Neural progenitor cell (in vitro differentiated cells): ENCODE results near the gene PTPRR. TPM values are rescaled to one million over a fixed set of nuclear protein-coding genes. Genes with fewer than 3 reads are reported as not detected.

Source experiments
- DNase-seq: peaks from one replicate; pipeline ENCODE4 v3.0.0-alpha.2; 2016; ENCODE audit warnings: low spot score
- H2AFZ ChIP-seq: fragments of 200-600 bp; sonication (generic); replicated peaks from 2 replicates; pipeline ENCODE4 v1.6.1; 2016; ENCODE audit warnings: antibody characterized with exemption
- H3F3A ChIP-seq: fragments of 200-600 bp; sonication (generic); 2 replicates; pipeline ENCODE4 v1.6.1; 2016; ENCODE audit warnings: antibody characterized with exemption, low read depth
- H3K27ac ChIP-seq: fragments of 200-600 bp; sonication (generic); 2 replicates; pipeline ENCODE4 v1.5.1; 2016; ENCODE audit warnings: mild to moderate bottlenecking
- H3K27me3 ChIP-seq: fragments of 200-600 bp; sonication (generic); 2 replicates; pipeline ENCODE4 v1.6.1; 2016; ENCODE audit warnings: mild to moderate bottlenecking, moderate library complexity
- H3K36me3 ChIP-seq: fragments of 200-600 bp; sonication (generic); 2 replicates; pipeline ENCODE4 v1.5.1; 2016
- H3K4me1 ChIP-seq: fragments of 200-600 bp; sonication (generic); 2 replicates; pipeline ENCODE4 v1.6.1; 2016; ENCODE audit warnings: mixed run types
- H3K4me2 ChIP-seq: fragments of 200-600 bp; sonication (generic); 2 replicates; pipeline ENCODE4 v1.6.1; 2016
- H3K4me3 ChIP-seq: fragments of 200-600 bp; sonication (generic); 2 replicates; pipeline ENCODE4 v1.5.1; 2016
- H3K79me2 ChIP-seq: fragments of 200-600 bp; sonication (generic); 2 replicates; pipeline ENCODE4 v1.6.1; 2016; ENCODE audit warnings: low read depth
- H3K9ac ChIP-seq: fragments of 200-600 bp; sonication (generic); 2 replicates; pipeline ENCODE4 v1.6.1; 2016
- H3K9me3 ChIP-seq: fragments of 200-600 bp; sonication (generic); 2 replicates; pipeline ENCODE4 v1.5.1; 2016; ENCODE audit warnings: low read depth
- H4K20me1 ChIP-seq: fragments of 200-600 bp; sonication (generic); 2 replicates; pipeline ENCODE4 v1.6.1; 2016; ENCODE audit warnings: low read depth
- H3K27ac Mint-ChIP-seq: 3 replicates; pipeline ENCODE4 v1.8.0; 2021; ENCODE audit warnings: mixed read lengths
- H3K27me3 Mint-ChIP-seq: 2 replicates; pipeline ENCODE4 v1.8.0; 2022; ENCODE audit warnings: low read depth, mild to moderate bottlenecking, inconsistent platforms, moderate library complexity, mixed read lengths; ENCODE audit not compliant: insufficient read depth
- H3K36me3 Mint-ChIP-seq: 3 replicates; pipeline ENCODE4 v1.8.0; 2021; ENCODE audit warnings: mixed read lengths
- H3K4me1 Mint-ChIP-seq: 3 replicates; pipeline ENCODE4 v1.8.0; 2021; ENCODE audit warnings: mixed read lengths
- H3K4me3 Mint-ChIP-seq: 3 replicates; pipeline ENCODE4 v1.8.0; 2021; ENCODE audit warnings: mild to moderate bottlenecking, moderate library complexity, mixed read lengths
- H3K9me3 Mint-ChIP-seq: 3 replicates; pipeline ENCODE4 v1.8.0; 2020; ENCODE audit warnings: mixed read lengths
- CTCF ChIP-seq: fragments of 200-600 bp; sonication (generic); IDR thresholded peaks from 2 replicates; pipeline ENCODE4 v1.5.1; 2017; ENCODE audit warnings: antibody characterized with exemption, mild to moderate bottlenecking
- EZH2 ChIP-seq: fragments of 200-600 bp; sonication (generic); IDR thresholded peaks from 2 replicates; pipeline ENCODE4 v1.6.1; 2017; ENCODE audit warnings: antibody characterized with exemption, mild to moderate bottlenecking, moderate library complexity
- EZH2phosphoT487 ChIP-seq: fragments of 200-600 bp; sonication (generic); IDR thresholded peaks from 2 replicates; pipeline ENCODE4 v1.6.1; 2017; ENCODE audit warnings: antibody characterized with exemption
- total RNA-seq: library from RNA; depleted of rRNA; stranded (reverse); fragments of >200 nt; gene quantifications from 2 replicates; pipeline ENCODE4 v1.2.3, GENCODE V29; 2015; ENCODE audit warnings: low replicate concordance

The PTPRR gene
- total RNA-seq, 1 donor from 2014 or later = not detected

- H3K9ac ChIP-seq = no peak overlapping the region
- no peak overlapping the region for H3K27ac Mint-ChIP-seq
- H3K4me3 Mint-ChIP-seq = no peak overlapping the region
Observed at GRCh38 chr12:70721656-70722357, 198.7 kb downstream of the PTPRR start.

GRCh38 chr12:70721216-70721615 lies 199.3 kb downstream of the PTPRR start:
- Histone ChIP-seq H3K4me2 (no peak overlapping the region), H3K36me3 (no peaks in the 10 kb centered on the region), H3K9ac (no peak overlapping the region), H3K4me3 (no peak overlapping the region), H3K4me1 (no peaks in the 10 kb centered on the region), H3F3A (peaks cover 6% of the 10 kb centered on the region), H3K79me2 (no peaks in the 10 kb centered on the region), H3K9me3 (no peaks in the 10 kb centered on the region), H2AFZ (no peak overlapping the region), H3K27ac (no peak overlapping the region), H4K20me1 (no peaks in the 10 kb centered on the region), H3K27me3 (no peaks in the 10 kb centered on the region)
- Mint-ChIP-seq H3K27me3 (no peaks in the 10 kb centered on the region), H3K27ac (no peak overlapping the region), H3K4me1 (peaks cover 14% of the 10 kb centered on the region), H3K36me3 (no peaks in the 10 kb centered on the region), H3K9me3 (no peaks in the 10 kb centered on the region), H3K4me3 (no peak overlapping the region)
- DNase-seq = no peak
- TF ChIP-seq EZH2 (no peak), EZH2phosphoT487 (no peak), CTCF (no peak)

More at GRCh38 chr12:70721656-70722357, 198.7 kb downstream of the PTPRR start:
- Histone ChIP-seq H4K20me1 (no peaks in the 10 kb centered on the region), H3K79me2 (no peaks in the 10 kb centered on the region), H3K27me3 (no peaks in the 10 kb centered on the region), H3K9me3 (no peaks in the 10 kb centered on the region), H2AFZ (no peak overlapping the region), H3K36me3 (no peaks in the 10 kb centered on the region), H3K27ac (no peak overlapping the region), H3F3A (peaks cover 6% of the 10 kb centered on the region), H3K4me2 (no peak overlapping the region), H3K4me3 (no peak overlapping the region), H3K4me1 (no peaks in the 10 kb centered on the region)
- no peak for DNase-seq
- Mint-ChIP-seq H3K27me3 (no peaks in the 10 kb centered on the region), H3K4me1 (peaks cover 14% of the 10 kb centered on the region), H3K9me3 (no peaks in the 10 kb centered on the region), H3K36me3 (no peaks in the 10 kb centered on the region)
- TF ChIP-seq EZH2 = no peak
- TF ChIP-seq CTCF = no peak
- no peak for TF ChIP-seq EZH2phosphoT487

- no peak for TF ChIP-seq EZH2
- peak; percentile 100 for TF ChIP-seq CTCF
- TF ChIP-seq EZH2phosphoT487 = no peak
- H3K79me2 ChIP-seq = no peaks in the 10 kb centered on the region
- H3F3A ChIP-seq = peaks cover 6% of the 10 kb centered on the region
- peak overlapping the region; percentile 21 for H3K4me3 ChIP-seq
- Mint-ChIP-seq H3K27ac (peak overlapping the region; percentile 71), H3K9me3 (no peaks in the 10 kb centered on the region), H3K4me1 (peaks cover 17% of the 10 kb centered on the region), H3K36me3 (no peaks in the 10 kb centered on the region), H3K4me3 (no peak overlapping the region), H3K27me3 (no peaks in the 10 kb centered on the region)
- peak; percentile 80 for DNase-seq
- H4K20me1 ChIP-seq = no peaks in the 10 kb centered on the region
- H3K27ac ChIP-seq = no peak overlapping the region
- H3K9me3 ChIP-seq = no peaks in the 10 kb centered on the region
- H3K4me1 ChIP-seq = no peaks in the 10 kb centered on the region
- H3K36me3 ChIP-seq = no peaks in the 10 kb centered on the region
- H3K9ac ChIP-seq = no peak overlapping the region
- peak overlapping the region; percentile 74 for H2AFZ ChIP-seq
- H3K4me2 ChIP-seq = peak overlapping the region; percentile 50
- no peaks in the 10 kb centered on the region for H3K27me3 ChIP-seq
Observed at GRCh38 chr12:70719672-70720420, 200.7 kb downstream of the PTPRR start.
